ENCODE data around the gene NT5C1A. TPM values are rescaled to one million over a fixed set of nuclear protein-coding genes. Genes with fewer than 3 reads are reported as not detected.

The NT5C1A gene
- total RNA-seq = not detected in 2 replicates

GRCh38 chr1:39671793-39672550, at the start of gene NT5C1A:
TSS of gene NT5C1A (minus strand) at chr1:39672107. CDS start at chr1:39672038, 69 bp downstream.

GRCh38 chr1:39691383-39692151, 19.7 kb upstream of the NT5C1A start, which contains the start of gene HPCAL4:
TSS of gene HPCAL4 (minus strand) at chr1:39691433. CDS start at chr1:39684603, 6,830 bp downstream.

GRCh38 chr1:39639305-39640130, 32.4 kb downstream of the NT5C1A start, which contains the start of gene HEYL:
TSS of gene HEYL (minus strand) at chr1:39639643. CDS start at chr1:39639625, 18 bp downstream.

Other genes with a start within 250 kb of the NT5C1A start
- gene BMP8A, start 180.5 kb downstream of the NT5C1A start, total RNA-seq = 0.29 and 0.98 TPM in 2 replicates
- 159 and 171 TPM in 2 replicates for gene PABPC4, start 95.3 kb downstream of the NT5C1A start, total RNA-seq
- 0.38 TPM in 1 of 2 replicates, not detected in the other for gene HEYL, start 32.5 kb downstream of the NT5C1A start, total RNA-seq
- not detected in 2 replicates for gene HPCAL4, start 19.3 kb upstream of the NT5C1A start, total RNA-seq
- 29.7 and 31.7 TPM in 2 replicates for gene PPIE, start 66.8 kb upstream of the NT5C1A start, total RNA-seq
- gene OXCT2, start 99.2 kb upstream of the NT5C1A start, total RNA-seq = 2.3 and 2.9 TPM in 2 replicates
- under 0.01 TPM in 1 of 2 replicates, not detected in the other for gene BMP8B, start 116.8 kb upstream of the NT5C1A start, total RNA-seq
- gene TRIT1, start 211.4 kb upstream of the NT5C1A start, total RNA-seq = 19.6 and 22.9 TPM in 2 replicates
- gene MYCL, start 229.8 kb upstream of the NT5C1A start, total RNA-seq = 2.1 and 2.9 TPM in 2 replicates